Measurements from ENCODE around the gene GLIPR2.

- TF ChIP-seq, protein P1, sequence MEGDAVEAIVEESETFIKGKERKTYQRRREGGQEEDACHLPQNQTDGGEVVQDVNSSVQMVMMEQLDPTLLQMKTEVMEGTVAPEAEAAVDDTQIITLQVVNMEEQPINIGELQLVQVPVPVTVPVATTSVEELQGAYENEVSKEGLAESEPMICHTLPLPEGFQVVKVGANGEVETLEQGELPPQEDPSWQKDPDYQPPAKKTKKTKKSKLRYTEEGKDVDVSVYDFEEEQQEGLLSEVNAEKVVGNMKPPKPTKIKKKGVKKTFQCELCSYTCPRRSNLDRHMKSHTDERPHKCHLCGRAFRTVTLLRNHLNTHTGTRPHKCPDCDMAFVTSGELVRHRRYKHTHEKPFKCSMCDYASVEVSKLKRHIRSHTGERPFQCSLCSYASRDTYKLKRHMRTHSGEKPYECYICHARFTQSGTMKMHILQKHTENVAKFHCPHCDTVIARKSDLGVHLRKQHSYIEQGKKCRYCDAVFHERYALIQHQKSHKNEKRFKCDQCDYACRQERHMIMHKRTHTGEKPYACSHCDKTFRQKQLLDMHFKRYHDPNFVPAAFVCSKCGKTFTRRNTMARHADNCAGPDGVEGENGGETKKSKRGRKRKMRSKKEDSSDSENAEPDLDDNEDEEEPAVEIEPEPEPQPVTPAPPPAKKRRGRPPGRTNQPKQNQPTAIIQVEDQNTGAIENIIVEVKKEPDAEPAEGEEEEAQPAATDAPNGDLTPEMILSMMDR (IDR thresholded peaks at IDR 0.05; ENCODE audit: poor library complexity, severe bottlenecking), result no peak
- TF ChIP-seq EZH2 (IDR thresholded peaks at IDR 0.05; ENCODE audit: borderline replicate concordance, insufficient read depth, low read length, poor library complexity, severe bottlenecking) (no peak), EP300 (conservative IDR thresholded peaks at IDR 0.05; ENCODE audit: poor library complexity, severe bottlenecking) (no peak)
- TF ChIP-seq, protein P2, sequence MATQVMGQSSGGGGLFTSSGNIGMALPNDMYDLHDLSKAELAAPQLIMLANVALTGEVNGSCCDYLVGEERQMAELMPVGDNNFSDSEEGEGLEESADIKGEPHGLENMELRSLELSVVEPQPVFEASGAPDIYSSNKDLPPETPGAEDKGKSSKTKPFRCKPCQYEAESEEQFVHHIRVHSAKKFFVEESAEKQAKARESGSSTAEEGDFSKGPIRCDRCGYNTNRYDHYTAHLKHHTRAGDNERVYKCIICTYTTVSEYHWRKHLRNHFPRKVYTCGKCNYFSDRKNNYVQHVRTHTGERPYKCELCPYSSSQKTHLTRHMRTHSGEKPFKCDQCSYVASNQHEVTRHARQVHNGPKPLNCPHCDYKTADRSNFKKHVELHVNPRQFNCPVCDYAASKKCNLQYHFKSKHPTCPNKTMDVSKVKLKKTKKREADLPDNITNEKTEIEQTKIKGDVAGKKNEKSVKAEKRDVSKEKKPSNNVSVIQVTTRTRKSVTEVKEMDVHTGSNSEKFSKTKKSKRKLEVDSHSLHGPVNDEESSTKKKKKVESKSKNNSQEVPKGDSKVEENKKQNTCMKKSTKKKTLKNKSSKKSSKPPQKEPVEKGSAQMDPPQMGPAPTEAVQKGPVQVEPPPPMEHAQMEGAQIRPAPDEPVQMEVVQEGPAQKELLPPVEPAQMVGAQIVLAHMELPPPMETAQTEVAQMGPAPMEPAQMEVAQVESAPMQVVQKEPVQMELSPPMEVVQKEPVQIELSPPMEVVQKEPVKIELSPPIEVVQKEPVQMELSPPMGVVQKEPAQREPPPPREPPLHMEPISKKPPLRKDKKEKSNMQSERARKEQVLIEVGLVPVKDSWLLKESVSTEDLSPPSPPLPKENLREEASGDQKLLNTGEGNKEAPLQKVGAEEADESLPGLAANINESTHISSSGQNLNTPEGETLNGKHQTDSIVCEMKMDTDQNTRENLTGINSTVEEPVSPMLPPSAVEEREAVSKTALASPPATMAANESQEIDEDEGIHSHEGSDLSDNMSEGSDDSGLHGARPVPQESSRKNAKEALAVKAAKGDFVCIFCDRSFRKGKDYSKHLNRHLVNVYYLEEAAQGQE (IDR thresholded peaks at IDR 0.05; ENCODE audit: borderline replicate concordance), result no peak
Observed at GRCh38 chr9:36162211-36162738, 25.7 kb downstream of the GLIPR2 start.

Measured in neural cell (in vitro differentiated cells).